Muscle layer of colon (tissue), 2 donors: Measurements from ENCODE around the gene PDPR.
A peak's percentile ranks its signal among the peaks of the same experiment; 100 is the strongest.
"Not testable (repeated sequence)": the region's sequence is repeated elsewhere in the genome, so short reads cannot be mapped to it uniquely, and the experiment has no call there.

Source experiments
- H3K27ac ChIP-seq: one replicate; pipeline ENCODE4 v1.7.0; 2013; ENCODE audit warnings: low read depth, mild to moderate bottlenecking, low read length, moderate library complexity
- H3K27me3 ChIP-seq, 2 donors: one replicate each; pipeline ENCODE4 v1.7.0; 2013; ENCODE audit warnings: low read length in 2 of 2, mild to moderate bottlenecking in 2 of 2; ENCODE audit not compliant: insufficient read depth in 2 of 2, control insufficient read depth in 1 of 2
- H3K36me3 ChIP-seq: one replicate; pipeline ENCODE4 v1.7.0; 2013; ENCODE audit warnings: mild to moderate bottlenecking, low read length; ENCODE audit not compliant: insufficient read depth
- H3K4me1 ChIP-seq: one replicate; pipeline ENCODE4 v1.7.0; 2013; ENCODE audit warnings: mild to moderate bottlenecking, low read length; ENCODE audit not compliant: insufficient read depth
- H3K4me3 ChIP-seq, 2 donors: one replicate each; pipeline ENCODE4 v1.7.0; 2013; ENCODE audit warnings: low read length in 2 of 2, low read depth in 1 of 2, mild to moderate bottlenecking in 1 of 2, moderate library complexity in 1 of 2
- H3K9ac ChIP-seq: one replicate; pipeline ENCODE4 v1.7.0; 2013; ENCODE audit warnings: low read length
- H3K9me3 ChIP-seq: one replicate; pipeline ENCODE4 v1.7.0; 2013; ENCODE audit warnings: mild to moderate bottlenecking, low read length
- donor health status: abdominal sarcoma.
- donor health status: Adenocarcinoma of cecum.

Gene PDPR

GRCh38 chr16:70173212-70173837, 59.2 kb downstream of the PDPR start, which contains the start of gene CLEC18C:
CLEC18C (plus strand) TSS chr16:70173787; CDS start chr16:70174279, 492 bp downstream.
- H3K27me3 ChIP-seq, H3K27ac ChIP-seq, H3K9me3 ChIP-seq, H3K4me3 ChIP-seq, H3K9ac ChIP-seq, H3K36me3 ChIP-seq, H3K4me1 ChIP-seq: not testable (repeated sequence)

GRCh38 chr16:70173916-70174315, 59.8 kb downstream of the PDPR start:
- H3K27ac ChIP-seq, H3K4me1 ChIP-seq, H3K9me3 ChIP-seq, H3K9ac ChIP-seq, H3K27me3 ChIP-seq, H3K4me3 ChIP-seq, H3K36me3 ChIP-seq: not testable (repeated sequence)

DNA sequence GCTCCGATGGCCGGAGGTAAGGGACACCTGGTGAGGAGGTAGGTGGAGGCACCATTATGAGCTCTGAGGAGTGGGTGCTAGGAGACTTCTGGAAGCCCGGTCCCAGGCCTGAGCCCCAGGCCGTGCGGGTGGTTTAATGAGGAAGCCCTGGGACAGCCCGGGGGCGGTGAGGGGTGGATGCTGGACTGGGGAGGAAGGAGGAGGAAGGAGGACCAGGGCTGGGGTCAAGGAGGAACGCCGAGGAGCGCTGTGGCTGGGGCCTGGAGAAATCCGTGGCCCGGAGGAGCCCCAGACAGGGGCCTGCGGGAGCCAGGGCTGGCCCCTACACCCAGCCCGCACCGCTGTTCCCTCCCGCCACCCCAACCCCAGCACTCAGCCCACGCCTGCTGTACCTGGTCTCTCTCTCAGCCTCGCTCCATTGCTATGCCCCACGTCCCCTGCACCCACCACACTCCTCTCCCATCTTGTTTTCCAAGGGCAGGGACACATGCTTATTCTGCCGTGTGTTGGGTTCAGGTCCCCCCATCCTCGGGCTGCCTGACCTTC, 60.3 kb downstream of the PDPR start:
- H3K9ac ChIP-seq, H3K27me3 ChIP-seq, H3K36me3 ChIP-seq, H3K27ac ChIP-seq, H3K4me1 ChIP-seq, H3K4me3 ChIP-seq, H3K9me3 ChIP-seq: not testable (repeated sequence)

- not testable (repeated sequence) for H3K9me3 ChIP-seq, H3K27me3 ChIP-seq, H3K9ac ChIP-seq, H3K36me3 ChIP-seq, H3K4me3 ChIP-seq, H3K4me1 ChIP-seq
- H3K27ac ChIP-seq: peak overlapping the region; percentile 34
Observed at GRCh38 chr16:70187858-70188607, 73.9 kb downstream of the PDPR start.

DNA sequence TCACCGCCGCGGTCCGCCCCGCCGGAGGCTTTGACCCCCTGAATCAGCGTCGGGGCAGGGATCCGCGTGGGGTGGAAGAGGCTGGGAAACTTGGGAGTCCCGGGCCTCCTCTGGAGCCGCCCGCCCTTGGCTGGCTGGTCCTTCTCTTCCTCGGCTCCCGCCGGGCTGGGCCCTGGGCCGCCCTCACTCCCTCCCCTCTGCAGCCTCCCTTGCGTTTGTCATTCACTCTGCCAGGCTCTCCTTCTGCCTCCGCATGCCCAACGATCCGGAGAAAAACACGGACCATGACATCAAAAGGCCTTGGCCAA, 74.4 kb downstream of the PDPR start:
- H3K4me3 ChIP-seq, H3K4me1 ChIP-seq, H3K9ac ChIP-seq, H3K36me3 ChIP-seq, H3K27me3 ChIP-seq, H3K9me3 ChIP-seq: not testable (repeated sequence)
- peak overlapping the region; percentile 34 for H3K27ac ChIP-seq

DNA sequence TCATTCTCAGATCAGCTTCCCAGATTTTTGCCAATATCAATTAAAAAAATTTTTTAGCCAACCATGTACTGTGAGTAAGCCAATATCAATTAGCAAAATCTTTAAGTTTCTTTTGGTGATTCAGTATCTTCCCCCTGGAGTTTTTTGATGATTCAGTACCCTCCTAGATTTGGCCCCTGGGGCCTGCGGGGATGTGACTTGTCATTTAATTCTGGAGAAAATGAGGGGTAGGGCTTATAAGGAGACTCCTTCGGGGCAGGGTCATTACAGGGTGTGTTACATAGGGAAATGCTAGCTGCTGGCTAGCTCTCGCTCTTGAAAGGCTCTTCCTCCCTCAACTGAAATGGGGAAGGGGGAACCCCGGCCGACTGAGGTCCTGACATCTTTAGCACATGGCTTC, 76.4 kb downstream of the PDPR start:
- H3K4me1 ChIP-seq, H3K4me3 ChIP-seq, H3K27me3 ChIP-seq, H3K9me3 ChIP-seq, H3K27ac ChIP-seq, H3K36me3 ChIP-seq, H3K9ac ChIP-seq: not testable (repeated sequence)

GRCh38 chr16:70196683-70197300, 82.7 kb downstream of the PDPR start:
- not testable (repeated sequence) for H3K4me1 ChIP-seq, H3K36me3 ChIP-seq, H3K4me3 ChIP-seq, H3K27me3 ChIP-seq, H3K9ac ChIP-seq, H3K9me3 ChIP-seq, H3K27ac ChIP-seq

DNA sequence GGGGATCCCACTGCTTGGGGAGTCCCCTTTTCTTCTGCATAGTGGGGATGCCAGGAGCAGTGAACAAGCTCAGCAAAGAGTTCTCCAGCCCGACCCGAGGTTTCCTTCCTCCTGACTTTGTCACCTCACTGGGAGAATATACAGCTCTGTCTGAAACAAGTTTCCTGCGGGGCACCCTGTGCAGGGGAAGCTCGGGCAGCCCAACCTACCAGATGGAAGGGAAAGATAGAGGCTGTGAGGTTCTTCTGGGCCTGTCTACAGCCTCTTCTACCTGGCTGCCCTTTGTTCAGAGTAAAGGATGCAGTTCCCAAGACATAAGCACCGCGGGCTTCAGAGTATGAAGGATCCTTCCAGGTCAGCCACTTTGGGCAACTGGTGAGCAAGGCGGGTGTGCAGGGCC, 83.5 kb downstream of the PDPR start:
- not testable (repeated sequence) for H3K4me1 ChIP-seq, H3K36me3 ChIP-seq, H3K9ac ChIP-seq, H3K27ac ChIP-seq, H3K9me3 ChIP-seq, H3K4me3 ChIP-seq, H3K27me3 ChIP-seq

DNA sequence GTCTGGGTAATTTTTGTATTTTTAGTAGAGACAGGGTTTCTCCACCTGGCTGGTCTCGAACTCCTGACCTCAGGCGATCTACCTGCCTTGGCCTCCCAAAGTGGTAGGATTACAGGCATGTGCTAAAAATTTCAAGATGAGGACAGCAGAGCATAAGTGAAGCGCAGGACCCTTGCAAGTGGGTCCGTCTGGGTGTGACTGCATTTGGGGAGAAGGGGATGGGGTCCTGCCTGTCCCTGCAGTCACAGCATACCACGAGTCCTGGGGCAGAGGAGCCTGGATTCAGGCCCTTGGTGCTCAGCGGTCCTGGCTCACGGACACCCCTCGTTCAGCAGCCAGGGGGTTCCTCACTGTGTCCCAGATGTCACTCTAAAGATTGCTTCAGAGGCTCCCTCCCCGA, 84.1 kb downstream of the PDPR start:
- H3K4me3 ChIP-seq, H3K9me3 ChIP-seq, H3K9ac ChIP-seq, H3K27ac ChIP-seq, H3K36me3 ChIP-seq, H3K27me3 ChIP-seq, H3K4me1 ChIP-seq: not testable (repeated sequence)

- not testable (repeated sequence) for H3K4me1 ChIP-seq, H3K4me3 ChIP-seq, H3K36me3 ChIP-seq, H3K27ac ChIP-seq, H3K9ac ChIP-seq, H3K27me3 ChIP-seq, H3K9me3 ChIP-seq
Observed at GRCh38 chr16:70198666-70199065, 84.5 kb downstream of the PDPR start.

- H3K9me3 ChIP-seq, H3K27me3 ChIP-seq, H3K36me3 ChIP-seq, H3K27ac ChIP-seq, H3K9ac ChIP-seq, H3K4me1 ChIP-seq, H3K4me3 ChIP-seq: not testable (repeated sequence)
Observed at GRCh38 chr16:70199170-70199569, 85.0 kb downstream of the PDPR start.

DNA sequence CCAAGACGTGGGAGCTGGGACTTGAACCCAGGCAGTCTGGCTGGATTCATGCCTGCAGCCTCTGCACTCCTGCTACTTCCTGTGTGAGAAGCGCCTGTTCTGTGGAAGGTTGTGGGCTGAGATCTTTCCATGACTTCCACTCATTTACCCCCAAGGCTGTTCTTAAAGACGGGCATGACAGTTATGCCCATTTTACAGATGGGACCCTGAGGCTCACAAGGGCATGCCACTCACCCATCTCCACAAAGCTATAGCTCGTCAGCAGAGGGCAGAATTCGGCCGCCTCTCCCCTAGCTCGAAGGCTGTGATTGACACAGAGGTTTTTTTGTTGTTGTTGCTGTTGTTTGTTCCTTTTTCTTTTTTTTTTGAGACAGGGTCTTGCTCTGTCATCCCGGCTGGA, 85.9 kb downstream of the PDPR start:
- H3K27ac ChIP-seq, H3K9ac ChIP-seq, H3K27me3 ChIP-seq, H3K9me3 ChIP-seq, H3K36me3 ChIP-seq, H3K4me3 ChIP-seq, H3K4me1 ChIP-seq: not testable (repeated sequence)
